ENCODE data around the gene MED12.

MED12 gene

GRCh38 chrX:71118032-71118984 lies at the start of gene MED12:
Gene MED12, plus strand, starts transcription at chrX:71118596. Its CDS starts 159 bp downstream, at chrX:71118755.
- Histone ChIP-seq H3K9ac (ENCODE audit: low read length) (peak within 1 kb of the TSS; percentile 36), H3K4me1 (ENCODE audit: control insufficient read depth, low read depth, low read length) (no peaks in the 10 kb centered on the region), H3K27me3 (ENCODE audit: control insufficient read depth, insufficient read depth, low read length) (no peaks in the 10 kb centered on the region), H3K36me3 (ENCODE audit: control insufficient read depth, low read depth, low read length) (peaks cover 17% of the 10 kb centered on the region), H3K27ac (ENCODE audit: low read length) (no peak within 1 kb of the TSS), H3K4me3 (ENCODE audit: low read length) (peak within 1 kb of the TSS; percentile 71), H3K9me3 (ENCODE audit: control insufficient read depth, low read depth, low read length) (no peaks in the 10 kb centered on the region)

GRCh38 chrX:71070531-71070930 lies 47.9 kb upstream of the MED12 start:
- Histone ChIP-seq H3K9ac (ENCODE audit: low read length) (no peak overlapping the region), H3K27ac (ENCODE audit: low read length) (no peak overlapping the region), H3K27me3 (ENCODE audit: control insufficient read depth, insufficient read depth, low read length) (no peaks in the 10 kb centered on the region), H3K4me1 (ENCODE audit: control insufficient read depth, low read depth, low read length) (no peaks in the 10 kb centered on the region), H3K9me3 (ENCODE audit: control insufficient read depth, low read depth, low read length) (peaks cover 8% of the 10 kb centered on the region), H3K4me3 (ENCODE audit: low read length) (no peak overlapping the region), H3K36me3 (ENCODE audit: control insufficient read depth, low read depth, low read length) (no peaks in the 10 kb centered on the region)

- no peaks in the 10 kb centered on the region for H3K4me1 ChIP-seq (ENCODE audit: control insufficient read depth, low read depth, low read length)
Observed at GRCh38 chrX:71081330-71082123, 36.9 kb upstream of the MED12 start.

DNA sequence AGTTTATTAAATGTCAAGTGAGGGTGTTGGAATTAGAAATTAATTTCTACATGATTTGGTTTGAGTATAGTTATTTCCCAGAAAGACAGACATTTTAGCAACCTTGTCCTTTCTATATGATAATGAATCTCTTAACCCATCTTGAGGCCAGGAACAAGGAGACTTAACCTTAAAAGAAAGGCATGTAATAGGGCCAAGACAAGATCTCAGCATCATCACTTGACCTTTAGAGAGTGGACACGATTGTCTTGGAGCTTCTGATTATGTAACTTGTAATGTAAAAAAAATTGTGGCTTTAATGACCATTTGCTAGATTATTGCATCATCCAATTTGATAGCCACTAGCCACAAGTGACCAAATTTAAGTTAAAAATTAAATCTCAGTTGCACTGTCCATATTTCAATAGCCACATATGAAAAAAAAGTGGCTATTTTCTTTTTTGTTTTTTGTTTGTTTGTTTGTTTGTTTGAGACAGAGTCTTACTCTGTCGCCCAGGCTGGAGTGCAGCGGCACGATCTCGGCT lies 36.2 kb upstream of the MED12 start:
- Histone ChIP-seq H3K27me3 (ENCODE audit: control insufficient read depth, insufficient read depth, low read length) (no peaks in the 10 kb centered on the region), H3K9me3 (ENCODE audit: control insufficient read depth, low read depth, low read length) (peaks cover 8% of the 10 kb centered on the region), H3K27ac (ENCODE audit: low read length) (no peak overlapping the region), H3K4me1 (ENCODE audit: control insufficient read depth, low read depth, low read length) (no peaks in the 10 kb centered on the region), H3K4me3 (ENCODE audit: low read length) (no peak overlapping the region), H3K9ac (ENCODE audit: low read length) (no peak overlapping the region), H3K36me3 (ENCODE audit: control insufficient read depth, low read depth, low read length) (no peaks in the 10 kb centered on the region)

More at GRCh38 chrX:71081330-71082123, 36.9 kb upstream of the MED12 start:
- Histone ChIP-seq H3K9me3 (ENCODE audit: control insufficient read depth, low read depth, low read length) (peaks cover 8% of the 10 kb centered on the region), H3K27me3 (ENCODE audit: control insufficient read depth, insufficient read depth, low read length) (no peaks in the 10 kb centered on the region), H3K36me3 (ENCODE audit: control insufficient read depth, low read depth, low read length) (no peaks in the 10 kb centered on the region), H3K4me3 (ENCODE audit: low read length) (no peak overlapping the region), H3K9ac (ENCODE audit: low read length) (no peak overlapping the region), H3K27ac (ENCODE audit: low read length) (no peak overlapping the region)

- H3K9ac ChIP-seq (ENCODE audit: low read length): no peak overlapping the region
- H3K4me1 ChIP-seq (ENCODE audit: control insufficient read depth, low read depth, low read length): no peaks in the 10 kb centered on the region
- no peak overlapping the region for H3K27ac ChIP-seq (ENCODE audit: low read length)
- H3K27me3 ChIP-seq (ENCODE audit: control insufficient read depth, insufficient read depth, low read length): no peaks in the 10 kb centered on the region
- H3K9me3 ChIP-seq (ENCODE audit: control insufficient read depth, low read depth, low read length): peaks cover 8% of the 10 kb centered on the region
- no peaks in the 10 kb centered on the region for H3K36me3 ChIP-seq (ENCODE audit: control insufficient read depth, low read depth, low read length)
- no peak overlapping the region for H3K4me3 ChIP-seq (ENCODE audit: low read length)
Observed at GRCh38 chrX:71082822-71083221, 35.6 kb upstream of the MED12 start.

DNA sequence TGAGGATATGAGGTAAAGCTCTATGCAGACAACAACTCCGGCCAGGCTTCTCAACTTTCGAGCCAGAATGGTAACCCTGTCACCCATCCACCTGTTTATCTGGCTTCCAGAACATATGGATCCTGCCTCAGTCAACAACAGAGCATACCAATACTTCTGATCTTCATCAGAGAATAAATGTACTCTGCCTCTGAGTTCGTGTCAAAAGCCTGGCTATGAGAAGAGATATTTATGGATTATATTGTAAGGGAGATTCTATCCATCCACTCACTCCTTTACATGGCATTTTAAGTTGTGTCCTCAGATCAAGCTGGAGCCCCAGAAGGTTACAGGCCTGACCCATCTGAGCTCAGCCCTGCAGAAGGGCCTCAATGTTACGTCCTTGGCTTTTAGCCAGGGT lies 32.5 kb upstream of the MED12 start:
- Histone ChIP-seq H3K4me1 (ENCODE audit: control insufficient read depth, low read depth, low read length) (no peaks in the 10 kb centered on the region), H3K9ac (ENCODE audit: low read length) (no peak overlapping the region), H3K4me3 (ENCODE audit: low read length) (no peak overlapping the region), H3K36me3 (ENCODE audit: control insufficient read depth, low read depth, low read length) (no peaks in the 10 kb centered on the region), H3K27ac (ENCODE audit: low read length) (no peak overlapping the region), H3K27me3 (ENCODE audit: control insufficient read depth, insufficient read depth, low read length) (no peaks in the 10 kb centered on the region), H3K9me3 (ENCODE audit: control insufficient read depth, low read depth, low read length) (peaks cover 5% of the 10 kb centered on the region)

DNA sequence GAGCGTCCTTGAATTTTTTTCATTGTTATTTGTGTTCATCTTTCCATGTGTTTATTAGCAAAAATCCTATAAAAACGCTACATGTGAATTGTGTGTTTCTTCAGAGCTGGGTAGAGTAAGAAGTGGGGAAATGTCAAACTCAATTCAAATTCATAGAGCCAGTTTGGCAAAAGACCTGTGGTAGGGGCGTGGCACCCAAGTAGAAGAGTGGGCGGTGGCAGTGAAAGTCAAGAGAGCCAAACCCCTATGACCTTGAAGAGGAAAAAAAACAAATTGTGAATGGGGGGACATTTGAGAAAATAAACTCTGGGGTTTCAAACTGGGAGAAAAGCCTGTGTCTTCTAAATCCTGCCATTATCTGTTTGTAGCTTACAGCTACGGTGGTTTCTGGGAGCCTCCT lies 27.1 kb upstream of the MED12 start:
- H3K27ac ChIP-seq (ENCODE audit: low read length): no peak overlapping the region
- no peaks in the 10 kb centered on the region for H3K36me3 ChIP-seq (ENCODE audit: control insufficient read depth, low read depth, low read length)
- no peaks in the 10 kb centered on the region for H3K9me3 ChIP-seq (ENCODE audit: control insufficient read depth, low read depth, low read length)
- no peaks in the 10 kb centered on the region for H3K4me1 ChIP-seq (ENCODE audit: control insufficient read depth, low read depth, low read length)
- H3K9ac ChIP-seq (ENCODE audit: low read length): no peak overlapping the region
- H3K4me3 ChIP-seq (ENCODE audit: low read length): no peak overlapping the region
- H3K27me3 ChIP-seq (ENCODE audit: control insufficient read depth, insufficient read depth, low read length): no peaks in the 10 kb centered on the region

DNA sequence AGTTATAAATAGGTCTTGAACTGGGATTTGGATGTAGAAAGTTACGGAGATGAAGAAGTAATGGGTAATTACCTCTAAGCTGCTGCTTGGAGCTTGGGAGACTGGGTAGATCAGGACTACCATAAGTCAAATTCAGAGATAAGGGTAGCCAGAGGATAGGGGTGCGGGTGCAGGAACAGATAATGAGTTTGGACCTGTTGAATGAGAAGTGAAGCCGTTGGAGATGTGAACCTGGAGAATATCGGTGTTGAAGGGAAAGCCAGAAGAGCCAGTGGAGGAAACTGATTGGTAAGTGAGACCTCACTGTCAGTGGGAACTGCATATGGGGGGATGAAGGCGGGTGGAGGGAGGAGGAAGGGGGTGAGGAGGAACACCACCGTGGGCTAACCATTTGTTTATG lies 23.4 kb upstream of the MED12 start:
- Histone ChIP-seq H3K27me3 (ENCODE audit: control insufficient read depth, insufficient read depth, low read length) (peaks cover 14% of the 10 kb centered on the region), H3K36me3 (ENCODE audit: control insufficient read depth, low read depth, low read length) (no peaks in the 10 kb centered on the region), H3K9me3 (ENCODE audit: control insufficient read depth, low read depth, low read length) (no peaks in the 10 kb centered on the region), H3K4me1 (ENCODE audit: control insufficient read depth, low read depth, low read length) (peaks cover 7% of the 10 kb centered on the region), H3K9ac (ENCODE audit: low read length) (peak overlapping the region; percentile 55), H3K27ac (ENCODE audit: low read length) (no peak overlapping the region), H3K4me3 (ENCODE audit: low read length) (peak overlapping the region; percentile 82)

DNA sequence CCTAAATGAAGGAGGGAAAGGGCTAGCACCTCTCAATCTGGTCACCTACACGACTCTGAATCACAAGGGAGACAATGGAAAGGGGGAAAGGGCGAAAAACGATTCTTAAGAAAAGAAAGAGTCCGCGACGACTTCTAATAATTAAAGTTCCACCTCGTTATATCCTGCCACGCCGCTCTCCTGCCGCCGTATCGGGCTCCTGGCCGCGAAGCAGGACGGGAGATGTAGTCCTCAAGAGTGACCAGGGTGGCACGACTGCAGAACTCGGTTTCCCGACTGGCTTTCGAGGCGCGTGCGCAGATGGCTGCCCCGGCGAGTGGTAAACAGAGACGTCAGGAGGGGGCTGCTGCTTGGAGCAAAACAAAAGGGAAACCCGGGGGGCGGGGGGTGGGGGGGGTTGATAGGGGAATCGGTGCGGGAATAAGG lies 22.8 kb upstream of the MED12 start, which contains the start of gene FOXO4:
FOXO4 (plus strand) TSS at position 297 of the 426 bp plus-strand sequence. CDS start 678 bp downstream, outside the sequence.
- peaks cover 7% of the 10 kb centered on the region for H3K4me1 ChIP-seq (ENCODE audit: control insufficient read depth, low read depth, low read length)
- H3K27me3 ChIP-seq (ENCODE audit: control insufficient read depth, insufficient read depth, low read length): peaks cover 14% of the 10 kb centered on the region
- H3K9ac ChIP-seq (ENCODE audit: low read length): peak within 1 kb of the TSS; percentile 55
- no peaks in the 10 kb centered on the region for H3K36me3 ChIP-seq (ENCODE audit: control insufficient read depth, low read depth, low read length)
- peak within 1 kb of the TSS; percentile 82 for H3K4me3 ChIP-seq (ENCODE audit: low read length)
- no peaks in the 10 kb centered on the region for H3K9me3 ChIP-seq (ENCODE audit: control insufficient read depth, low read depth, low read length)
- no peak within 1 kb of the TSS for H3K27ac ChIP-seq (ENCODE audit: low read length)

GRCh38 chrX:71095981-71096759 lies 22.2 kb upstream of the MED12 start:
- peaks cover 7% of the 10 kb centered on the region for H3K4me1 ChIP-seq (ENCODE audit: control insufficient read depth, low read depth, low read length)
- H3K36me3 ChIP-seq (ENCODE audit: control insufficient read depth, low read depth, low read length): no peaks in the 10 kb centered on the region
- H3K9ac ChIP-seq (ENCODE audit: low read length): peak overlapping the region; percentile 37
- no peaks in the 10 kb centered on the region for H3K9me3 ChIP-seq (ENCODE audit: control insufficient read depth, low read depth, low read length)
- H3K27me3 ChIP-seq (ENCODE audit: control insufficient read depth, insufficient read depth, low read length): peaks cover 14% of the 10 kb centered on the region
- no peak overlapping the region for H3K27ac ChIP-seq (ENCODE audit: low read length)
- H3K4me3 ChIP-seq (ENCODE audit: low read length): peak overlapping the region; percentile 82

GRCh38 chrX:71096760-71097032 lies 21.7 kb upstream of the MED12 start:
- no peak overlapping the region for H3K27ac ChIP-seq (ENCODE audit: low read length)
- no peaks in the 10 kb centered on the region for H3K36me3 ChIP-seq (ENCODE audit: control insufficient read depth, low read depth, low read length)
- peaks cover 14% of the 10 kb centered on the region for H3K27me3 ChIP-seq (ENCODE audit: control insufficient read depth, insufficient read depth, low read length)
- H3K4me1 ChIP-seq (ENCODE audit: control insufficient read depth, low read depth, low read length): peaks cover 7% of the 10 kb centered on the region
- no peaks in the 10 kb centered on the region for H3K9me3 ChIP-seq (ENCODE audit: control insufficient read depth, low read depth, low read length)
- H3K4me3 ChIP-seq (ENCODE audit: low read length): peak overlapping the region; percentile 82
- H3K9ac ChIP-seq (ENCODE audit: low read length): peak overlapping the region; percentile 37

All from iPS-18a (cell line).